ENCODE measurements around the gene MYCBP.

MYCBP gene

DNA sequence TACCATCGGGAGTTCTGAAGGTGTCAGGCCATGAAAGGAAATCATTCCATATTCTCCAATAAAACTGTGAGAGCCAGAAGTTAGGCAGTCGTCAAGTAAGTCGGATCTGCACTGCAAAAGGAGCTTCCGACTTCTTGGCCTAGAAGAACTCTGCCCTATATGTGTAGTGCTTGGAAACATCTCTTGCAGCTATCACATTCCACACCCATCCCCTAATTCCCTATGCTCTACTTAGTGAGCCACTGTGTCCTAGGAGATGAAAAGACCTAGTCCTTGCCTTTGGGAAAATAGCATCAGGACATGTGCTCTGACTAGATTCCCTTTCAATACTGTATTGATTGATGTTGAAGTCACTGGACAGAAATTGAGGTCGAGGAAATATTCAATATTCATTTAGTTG lies 16.4 kb upstream of the MYCBP start:
- DNase-seq (ENCODE audit: extremely low spot score): no peak
- POLR2A ChIA-PET: no interaction called here
- TF ChIP-seq CTCF (IDR thresholded peaks at IDR 0.05; ENCODE audit: control extremely low read depth, extremely low read depth, low read depth, missing control alignments): no peak
- CTCF ChIA-PET: interaction anchor here (1.3 kb wide), 1 partner anchor 9 kb away, joined by 3 read pairs; the partner anchor contains the start of gene GJA9

DNA sequence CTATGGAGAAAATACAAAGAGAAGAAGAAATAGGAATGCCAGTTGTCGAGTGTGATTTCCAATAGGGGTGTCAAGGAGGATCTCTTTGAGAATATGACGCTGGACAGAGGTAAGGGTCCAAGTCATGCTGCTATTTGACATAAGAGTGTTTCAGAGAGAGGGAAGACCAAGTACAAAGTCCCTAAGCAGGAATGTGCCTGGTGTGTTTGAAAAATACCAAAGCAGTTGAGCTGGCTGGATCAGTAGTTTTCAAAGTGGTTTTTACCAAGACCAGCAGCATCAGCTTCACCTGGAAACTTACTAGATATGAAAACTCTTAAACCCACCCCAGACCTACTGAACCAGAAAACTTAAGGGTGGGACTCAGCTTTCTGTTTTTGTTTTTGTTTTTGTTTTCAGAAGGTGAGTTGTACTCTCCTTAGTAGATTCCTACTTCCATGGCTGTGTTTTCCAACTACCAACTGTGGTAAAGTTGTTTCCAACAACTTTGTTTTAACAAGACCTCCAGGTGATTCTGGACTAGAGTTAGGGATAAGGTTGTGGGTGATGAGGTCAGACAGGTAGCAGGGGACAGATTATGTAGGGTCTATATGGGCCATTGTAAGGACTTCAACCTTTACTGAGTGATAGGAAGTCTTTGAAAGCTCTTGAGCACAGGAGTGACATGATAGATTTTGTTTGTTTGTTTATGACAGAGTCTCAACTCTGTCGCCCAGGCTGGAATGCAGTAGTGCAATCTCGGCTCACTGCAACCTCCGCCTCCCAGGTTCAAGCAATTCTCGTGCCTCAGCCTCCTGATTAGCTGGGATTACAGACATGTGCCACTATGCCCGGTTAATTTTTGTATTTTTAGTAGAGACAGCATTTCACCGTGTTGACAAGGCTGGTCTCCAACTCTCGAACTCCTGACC lies 15.5 kb upstream of the MYCBP start:
- no peak for TF ChIP-seq CTCF (IDR thresholded peaks at IDR 0.05; ENCODE audit: control extremely low read depth, extremely low read depth, low read depth, missing control alignments)
- CTCF ChIA-PET: interaction anchor here (1.2 to 1.3 kb wide), 2 partner anchors 8 to 75 kb away, joined by 3 read pairs; partner anchors contain the start of gene GJA9
- POLR2A ChIA-PET: no interaction called here

GRCh38 chr1:38885092-38885491 lies 11.9 kb upstream of the MYCBP start:
- no peak for TF ChIP-seq CTCF (IDR thresholded peaks at IDR 0.05; ENCODE audit: control extremely low read depth, extremely low read depth, low read depth, missing control alignments)
- POLR2A ChIA-PET: no interaction called here
- no peak for DNase-seq (ENCODE audit: extremely low spot score)
- CTCF ChIA-PET: no interaction called here

More for the DNA sequence above, 15.5 kb upstream of the MYCBP start:
- no peak for DNase-seq (ENCODE audit: extremely low spot score)

- no peak for TF ChIP-seq CTCF (IDR thresholded peaks at IDR 0.05; ENCODE audit: control extremely low read depth, extremely low read depth, low read depth, missing control alignments)
- POLR2A ChIA-PET: no interaction called here
- no peak for DNase-seq (ENCODE audit: extremely low spot score)
- CTCF ChIA-PET: interaction anchor here (0.8 to 1.0 kb wide), 3 partner anchors 8 to 121 kb away, joined by 3 read pairs; no protein-coding TSS in a partner anchor
Measured at GRCh38 chr1:38881487-38881886, 8.3 kb upstream of the MYCBP start, which contains the start of gene GJA9. Gene GJA9 (minus strand): TSS chr1:38881587. CDS start chr1:38876098, 5,489 bp downstream.

- ChIA-PET POLR2A (interaction anchor here (0.6 kb wide), 1 partner anchor 198 kb away, joined by 3 read pairs; no protein-coding TSS in a partner anchor), CTCF (no interaction called here)
- DNase-seq (ENCODE audit: extremely low spot score): no peak
- no peak for TF ChIP-seq CTCF (IDR thresholded peaks at IDR 0.05; ENCODE audit: control extremely low read depth, extremely low read depth, low read depth, missing control alignments)
Measured at GRCh38 chr1:38875811-38876210, 2.7 kb upstream of the MYCBP start.

DNA sequence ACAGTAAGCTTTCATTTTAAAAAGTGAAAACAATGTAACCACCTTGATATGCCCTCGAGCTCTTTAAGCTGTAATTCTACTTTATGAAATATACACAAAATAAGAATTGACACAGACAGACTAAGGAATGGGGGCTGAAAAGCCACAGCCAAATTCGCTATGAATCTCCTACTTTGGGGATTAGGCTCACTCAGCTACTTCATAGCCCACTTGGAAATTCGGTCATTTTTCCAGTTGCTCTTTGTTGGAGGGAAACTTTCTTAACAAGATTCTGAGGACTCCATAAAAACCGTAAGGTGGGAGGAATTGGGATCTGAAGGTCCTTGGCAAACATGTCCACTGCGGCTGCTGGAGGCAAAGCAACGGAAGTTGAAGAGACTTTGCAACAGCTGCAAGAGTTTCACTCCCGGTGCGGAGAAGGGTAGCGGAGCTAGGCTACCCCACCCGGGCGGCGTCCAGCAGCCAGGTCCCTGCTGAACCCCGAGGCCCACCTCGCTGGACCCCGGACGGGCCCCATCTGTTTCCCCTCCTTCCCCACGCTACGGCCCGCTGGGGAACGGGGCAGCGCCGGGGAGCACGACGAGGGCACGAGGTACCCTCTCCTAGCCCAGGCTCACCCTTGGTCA lies 634 bp downstream of the MYCBP start:
- POLR2A ChIA-PET: no interaction called here
- no peak for TF ChIP-seq CTCF (IDR thresholded peaks at IDR 0.05; ENCODE audit: control extremely low read depth, extremely low read depth, low read depth, missing control alignments)
- DNase-seq (ENCODE audit: extremely low spot score): peak; percentile 47
- CTCF ChIA-PET: interaction anchor here (0.9 to 4.0 kb wide), 5 partner anchors 9 to 17 kb away, joined by 3 to 12 read pairs (median 3); partner anchors contain the start of genes GJA9 and RRAGC

Data from GM10248 (cell line).